Endothelial cell of umbilical vein (primary cell): ENCODE data around the gene STARD6.

Experiments used
- CTCF ChIP-seq, 2 donors: IDR thresholded peaks; 1 replicate in 1 of 2; 2 replicates in 1 of 2; pipeline ENCODE4 v1.5.1; 2011; ENCODE audit warnings: low read length in 2 of 2, mild to moderate bottlenecking in 2 of 2, moderate library complexity in 2 of 2, control low read depth in 1 of 2, inconsistent platforms in 1 of 2, low read depth in 1 of 2; ENCODE audit not compliant: insufficient read depth in 1 of 2; ENCODE audit errors: extremely low read depth in 1 of 2
- EZH2 ChIP-seq: IDR thresholded peaks from 2 replicates; pipeline ENCODE4 v1.6.1; 2012; ENCODE audit warnings: borderline replicate concordance, low read depth, mild to moderate bottlenecking, moderate library complexity, low read length, inconsistent platforms; ENCODE audit not compliant: severe bottlenecking
- FOS ChIP-seq: IDR thresholded peaks from 2 replicates; pipeline ENCODE4 v1.6.1; 2011; ENCODE audit warnings: mild to moderate bottlenecking, low read length, moderate library complexity, borderline replicate concordance; ENCODE audit not compliant: insufficient read depth
- GATA2 ChIP-seq: IDR thresholded peaks from 2 replicates; pipeline ENCODE4 v1.7.0; 2011; ENCODE audit warnings: low read depth, mild to moderate bottlenecking, moderate library complexity, mixed read lengths, low read length; ENCODE audit not compliant: insufficient read length, insufficient read depth
- MAX ChIP-seq: IDR thresholded peaks from 2 replicates; pipeline ENCODE4 v1.6.1; 2011; ENCODE audit not compliant: insufficient read depth, insufficient read length
- MYC ChIP-seq: IDR thresholded peaks from one replicate; pipeline ENCODE4 v1.6.1; 2011; ENCODE audit warnings: mild to moderate bottlenecking, low read depth, low read length
- POLR2A ChIP-seq: IDR thresholded peaks from 2 replicates; pipeline ENCODE4 v1.6.1; 2012; ENCODE audit warnings: low read depth, mild to moderate bottlenecking, control low read depth, low read length
- POLR2AphosphoS5 ChIP-seq: IDR thresholded peaks from 2 replicates; pipeline ENCODE4 v1.6.1; 2012; ENCODE audit warnings: low read depth, mild to moderate bottlenecking, control low read depth, low read length, moderate library complexity; ENCODE audit not compliant: insufficient read depth

- TF ChIP-seq POLR2AphosphoS5 (no peak), CTCF (IDR thresholded peaks at IDR 0.05; ENCODE audit: extremely low read depth in 1 of 2, insufficient read depth in 1 of 2, low read depth in 1 of 2, low read length in 2 of 2) (no peak), MAX (no peak), MYC (no peak), GATA2 (no peak), POLR2A (no peak), FOS (no peak), EZH2 (no peak)
Observed at GRCh38 chr18:54378057-54378456, 20.4 kb upstream of the STARD6 start.
